WTC11 (cell line): ENCODE measurements around the gene SLC4A11. TPM values are rescaled to one million over a fixed set of nuclear protein-coding genes. Genes with fewer than 3 reads are reported as not detected.
A peak's percentile ranks its signal among the peaks of the same experiment; 100 is the strongest.

Experiments used
- ATAC-seq: fragments of 200-7000 bp; cut with Tn5 transposase; 2 replicates; pipeline ENCODE4 v1.10.0; 2021; ENCODE audit warnings: mild to moderate bottlenecking, moderate library complexity
- CTCF ChIA-PET: fragments of 300-600 bp; sonication (Branson Sonifier 250); formaldehyde crosslinking; loops from one replicate; lab custom pipeline; 2021; ENCODE audit warnings: antibody characterized with exemption; lab: Charles Lee
- POLR2A ChIA-PET: fragments of 350-600 bp; sonication (Branson Sonifier 250); formaldehyde crosslinking; loops from one replicate; lab custom pipeline; 2021; ENCODE audit warnings: antibody characterized with exemption; lab: Charles Lee
- DNase-seq: peaks from one replicate; pipeline ENCODE4 v3.0.0; 2021; ENCODE audit warnings: low spot score
- H3K27ac Mint-ChIP-seq: 2 replicates; pipeline ENCODE4 v1.8.0; 2021; ENCODE audit warnings: mixed read lengths
- H3K27me3 Mint-ChIP-seq: 2 replicates; pipeline ENCODE4 v1.8.0; 2021; ENCODE audit warnings: low read depth, mild to moderate bottlenecking, moderate library complexity, mixed read lengths
- H3K36me3 Mint-ChIP-seq: 2 replicates; pipeline ENCODE4 v1.8.0; 2021; ENCODE audit warnings: mixed read lengths
- H3K4me1 Mint-ChIP-seq: 2 replicates; pipeline ENCODE4 v1.8.0; 2022; ENCODE audit warnings: mixed read lengths
- H3K4me3 Mint-ChIP-seq: 2 replicates; pipeline ENCODE4 v1.8.0; 2021; ENCODE audit warnings: mild to moderate bottlenecking, moderate library complexity, mixed read lengths
- H3K9me3 Mint-ChIP-seq: 2 replicates; pipeline ENCODE4 v1.8.0; 2021; ENCODE audit warnings: mixed read lengths
- FOXP1 ChIP-seq: sonication (generic); formaldehyde crosslinking; IDR thresholded peaks from 2 replicates; pipeline ENCODE4 v1.8.0; 2022; ENCODE audit warnings: missing genetic modification reagents, mild to moderate bottlenecking, moderate library complexity, borderline replicate concordance
- GRHL2 ChIP-seq: fragments of 250-450 bp; sonication (Bioruptor Pico); IDR thresholded peaks from 2 replicates; pipeline ENCODE4 v1.8.0; 2022; ENCODE audit warnings: mild to moderate bottlenecking, moderate library complexity; ENCODE audit not compliant: insufficient replicate concordance, severe bottlenecking
- OVOL2 ChIP-seq: fragments of 250-450 bp; sonication (Bioruptor Pico); IDR thresholded peaks from 2 replicates; pipeline ENCODE4 v1.9.0; 2021; ENCODE audit warnings: mild to moderate bottlenecking, borderline replicate concordance
- SP1 ChIP-seq: sonication (generic); formaldehyde crosslinking; conservative IDR thresholded peaks from 2 replicates; pipeline ENCODE4 v1.8.1; 2022; ENCODE audit warnings: missing genetic modification reagents
- TEAD4 ChIP-seq: sonication (generic); formaldehyde crosslinking; IDR thresholded peaks from 2 replicates; pipeline ENCODE4 v1.8.0; 2022; ENCODE audit warnings: mild to moderate bottlenecking, missing genetic modification reagents
- ZNF121 ChIP-seq: sonication (generic); formaldehyde crosslinking; IDR thresholded peaks from 2 replicates; pipeline ENCODE4 v1.8.0; 2023; ENCODE audit warnings: missing genetic modification reagents
- ZNF232 ChIP-seq: sonication (generic); formaldehyde crosslinking; IDR thresholded peaks from 2 replicates; pipeline ENCODE4 v1.8.0; 2022; ENCODE audit warnings: mild to moderate bottlenecking, missing genetic modification reagents
- ZNF281 ChIP-seq: sonication (generic); formaldehyde crosslinking; IDR thresholded peaks from 2 replicates; pipeline ENCODE4 v1.8.0; 2023; ENCODE audit warnings: mild to moderate bottlenecking, missing genetic modification reagents
- total RNA-seq: library from RNA; stranded (reverse); gene quantifications from 3 replicates; pipeline ENCODE4 v1.2.3, GENCODE V29; 2021
- TF ChIP-seq, protein P1 (sequence below): fragments of 250-450 bp; sonication (Bioruptor Pico); IDR thresholded peaks from 2 replicates; pipeline ENCODE4 v1.8.0; 2021; ENCODE audit warnings: mild to moderate bottlenecking
- TF ChIP-seq, protein P2 (sequence below): fragments of 250-450 bp; sonication (Bioruptor Pico); IDR thresholded peaks from 2 replicates; pipeline ENCODE4 v1.9.0; 2021; ENCODE audit warnings: mild to moderate bottlenecking, borderline replicate concordance

Gene SLC4A11
- total RNA-seq, 1 experiment from 2014 or later: 39.5 TPM

DNA sequence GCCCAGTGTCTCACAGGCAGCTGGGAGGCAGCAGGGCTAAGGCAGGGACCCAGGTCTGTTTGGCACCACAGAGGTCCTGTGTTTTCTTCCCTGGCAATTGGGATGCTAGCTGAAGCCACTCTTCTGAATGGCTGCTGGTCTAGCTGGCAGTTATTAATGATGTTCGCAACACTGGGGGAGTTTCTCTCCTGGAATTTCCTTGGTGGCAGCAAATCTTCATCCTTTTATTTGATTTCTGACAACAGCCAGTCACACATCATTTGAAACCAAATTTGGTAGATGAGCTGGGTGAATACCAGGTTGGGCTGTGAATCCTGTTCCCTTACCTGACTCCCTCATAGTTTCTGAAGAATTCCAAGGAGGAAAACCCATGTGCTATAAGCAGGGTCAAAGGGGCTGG lies 40.8 kb upstream of the SLC4A11 start (continued):
- TF ChIP-seq, protein P1, sequence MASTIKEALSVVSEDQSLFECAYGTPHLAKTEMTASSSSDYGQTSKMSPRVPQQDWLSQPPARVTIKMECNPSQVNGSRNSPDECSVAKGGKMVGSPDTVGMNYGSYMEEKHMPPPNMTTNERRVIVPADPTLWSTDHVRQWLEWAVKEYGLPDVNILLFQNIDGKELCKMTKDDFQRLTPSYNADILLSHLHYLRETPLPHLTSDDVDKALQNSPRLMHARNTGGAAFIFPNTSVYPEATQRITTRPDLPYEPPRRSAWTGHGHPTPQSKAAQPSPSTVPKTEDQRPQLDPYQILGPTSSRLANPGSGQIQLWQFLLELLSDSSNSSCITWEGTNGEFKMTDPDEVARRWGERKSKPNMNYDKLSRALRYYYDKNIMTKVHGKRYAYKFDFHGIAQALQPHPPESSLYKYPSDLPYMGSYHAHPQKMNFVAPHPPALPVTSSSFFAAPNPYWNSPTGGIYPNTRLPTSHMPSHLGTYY (CRISPR knock-in tag): no peak

DNA sequence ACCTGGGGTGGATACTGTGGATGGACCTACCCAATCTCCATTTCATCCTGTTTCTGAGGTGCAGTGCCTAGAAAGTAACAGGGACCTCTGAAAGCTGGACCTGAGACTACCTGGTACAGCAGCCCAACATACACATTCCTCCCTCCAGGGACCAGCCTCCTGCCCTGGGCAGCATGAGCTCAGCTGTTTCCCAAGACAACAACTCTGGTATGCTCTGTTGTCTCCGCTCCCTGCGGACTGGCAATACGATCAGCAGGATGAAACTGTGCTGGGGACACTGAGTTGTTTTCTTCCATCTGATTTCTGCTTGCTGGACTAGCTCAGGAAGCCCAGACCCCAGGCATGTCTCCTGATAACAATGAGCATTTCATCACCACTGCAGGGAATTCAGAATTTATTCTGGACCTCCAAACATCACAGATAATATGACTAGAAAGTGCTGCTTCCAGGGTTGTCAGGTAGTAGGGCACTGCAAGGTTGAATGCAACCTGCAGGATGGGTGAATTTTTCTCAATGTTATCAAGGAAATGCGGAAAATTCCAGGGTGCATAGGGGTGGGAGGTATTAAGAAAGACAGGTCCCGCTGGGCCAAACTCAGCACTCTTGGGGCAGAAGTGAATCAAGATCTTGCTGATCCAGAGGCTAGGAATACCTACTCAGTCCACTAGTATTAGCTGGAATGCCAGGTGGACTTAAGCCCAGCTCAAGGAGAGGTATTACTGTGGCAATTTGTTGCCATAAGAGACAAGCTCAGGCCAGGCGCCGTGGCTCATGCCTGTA lies 38.9 kb upstream of the SLC4A11 start:
- POLR2A ChIA-PET: interaction anchor here (0.6 kb wide), 1 partner anchor 23 kb away, joined by 6 read pairs; no protein-coding TSS in a partner anchor
- no peak for ATAC-seq
- H3K36me3 Mint-ChIP-seq: peaks cover 10% of the 10 kb centered on the region; the same call in 1 of the 2 replicates
- H3K27me3 Mint-ChIP-seq: no peaks in the 10 kb centered on the region
- H3K4me1 Mint-ChIP-seq: peaks cover 8% of the 10 kb centered on the region
- H3K4me3 Mint-ChIP-seq: no peak overlapping the region
- H3K9me3 Mint-ChIP-seq: no peaks in the 10 kb centered on the region
- no peak for DNase-seq
- no peak for TF ChIP-seq GRHL2 (CRISPR knock-in tag)
- no peak for TF ChIP-seq FOXP1 (CRISPR knock-in tag)
- TF ChIP-seq SP1 (CRISPR knock-in tag): no peak
- TF ChIP-seq ZNF232 (CRISPR knock-in tag): no peak
- no peak for TF ChIP-seq TEAD4 (CRISPR knock-in tag)
- TF ChIP-seq ZNF281 (CRISPR knock-in tag): no peak
- TF ChIP-seq, protein P2, sequence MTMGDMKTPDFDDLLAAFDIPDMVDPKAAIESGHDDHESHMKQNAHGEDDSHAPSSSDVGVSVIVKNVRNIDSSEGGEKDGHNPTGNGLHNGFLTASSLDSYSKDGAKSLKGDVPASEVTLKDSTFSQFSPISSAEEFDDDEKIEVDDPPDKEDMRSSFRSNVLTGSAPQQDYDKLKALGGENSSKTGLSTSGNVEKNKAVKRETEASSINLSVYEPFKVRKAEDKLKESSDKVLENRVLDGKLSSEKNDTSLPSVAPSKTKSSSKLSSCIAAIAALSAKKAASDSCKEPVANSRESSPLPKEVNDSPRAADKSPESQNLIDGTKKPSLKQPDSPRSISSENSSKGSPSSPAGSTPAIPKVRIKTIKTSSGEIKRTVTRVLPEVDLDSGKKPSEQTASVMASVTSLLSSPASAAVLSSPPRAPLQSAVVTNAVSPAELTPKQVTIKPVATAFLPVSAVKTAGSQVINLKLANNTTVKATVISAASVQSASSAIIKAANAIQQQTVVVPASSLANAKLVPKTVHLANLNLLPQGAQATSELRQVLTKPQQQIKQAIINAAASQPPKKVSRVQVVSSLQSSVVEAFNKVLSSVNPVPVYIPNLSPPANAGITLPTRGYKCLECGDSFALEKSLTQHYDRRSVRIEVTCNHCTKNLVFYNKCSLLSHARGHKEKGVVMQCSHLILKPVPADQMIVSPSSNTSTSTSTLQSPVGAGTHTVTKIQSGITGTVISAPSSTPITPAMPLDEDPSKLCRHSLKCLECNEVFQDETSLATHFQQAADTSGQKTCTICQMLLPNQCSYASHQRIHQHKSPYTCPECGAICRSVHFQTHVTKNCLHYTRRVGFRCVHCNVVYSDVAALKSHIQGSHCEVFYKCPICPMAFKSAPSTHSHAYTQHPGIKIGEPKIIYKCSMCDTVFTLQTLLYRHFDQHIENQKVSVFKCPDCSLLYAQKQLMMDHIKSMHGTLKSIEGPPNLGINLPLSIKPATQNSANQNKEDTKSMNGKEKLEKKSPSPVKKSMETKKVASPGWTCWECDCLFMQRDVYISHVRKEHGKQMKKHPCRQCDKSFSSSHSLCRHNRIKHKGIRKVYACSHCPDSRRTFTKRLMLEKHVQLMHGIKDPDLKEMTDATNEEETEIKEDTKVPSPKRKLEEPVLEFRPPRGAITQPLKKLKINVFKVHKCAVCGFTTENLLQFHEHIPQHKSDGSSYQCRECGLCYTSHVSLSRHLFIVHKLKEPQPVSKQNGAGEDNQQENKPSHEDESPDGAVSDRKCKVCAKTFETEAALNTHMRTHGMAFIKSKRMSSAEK (CRISPR knock-in tag): no peak
- TF ChIP-seq, all 79 proteins: peak for 0
- H3K27ac Mint-ChIP-seq: peak overlapping the region; percentile 74; the same call in 1 of the 2 replicates
- CTCF ChIA-PET: interaction anchor here (1.0 to 7.2 kb wide), 4 partner anchors 15 to 121 kb away, joined by 3 to 92 read pairs (median 10); no protein-coding TSS in a partner anchor

DNA sequence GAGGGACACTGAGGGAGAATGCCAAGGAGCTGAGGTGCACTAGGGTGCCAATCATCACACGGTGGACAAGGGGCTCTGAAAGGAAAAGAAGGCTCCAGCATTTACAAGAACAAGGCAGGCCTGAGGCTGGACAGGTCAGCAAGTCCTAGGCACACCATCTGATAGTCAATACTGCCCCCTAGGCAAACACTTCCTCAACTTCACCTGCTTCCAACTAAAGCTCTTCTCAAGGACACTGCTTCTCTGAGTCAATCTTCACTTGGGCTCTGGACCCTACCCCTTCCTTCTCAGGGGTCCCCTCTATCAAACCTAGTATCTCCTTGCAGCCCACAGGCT lies 37.7 kb upstream of the SLC4A11 start:
- POLR2A ChIA-PET: no interaction called here

More for the DNA sequence above, 37.7 kb upstream of the SLC4A11 start:
- Mint-ChIP-seq H3K36me3 (peaks cover 10% of the 10 kb centered on the region; the same call in 1 of the 2 replicates), H3K27ac (no peak overlapping the region), H3K4me3 (no peak overlapping the region), H3K4me1 (no peaks in the 10 kb centered on the region), H3K27me3 (no peaks in the 10 kb centered on the region), H3K9me3 (no peaks in the 10 kb centered on the region)
- peak; percentile 23 for DNase-seq
- TF ChIP-seq ZNF121 (CRISPR knock-in tag): peak; percentile 96
- no peak for TF ChIP-seq OVOL2 (CRISPR knock-in tag)
- no peak for TF ChIP-seq TEAD4 (CRISPR knock-in tag)
- ATAC-seq: peak; percentile 82
- CTCF ChIA-PET: interaction anchor here (0.6 to 7.2 kb wide), 15 partner anchors 9 to 223 kb away, joined by 3 to 92 read pairs (median 6); partner anchors contain the start of genes ITPA and SLC4A11
